ENCODE measurements around the gene MLPH.
A peak's percentile ranks its signal among the peaks of the same experiment; 100 is the strongest.

MLPH gene

GRCh38 chr2:237573721-237574415 lies 86.8 kb downstream of the MLPH start:
- Histone ChIP-seq H3K27ac (no peak overlapping the region), H3K4me3 (no peak overlapping the region)

GRCh38 chr2:237574467-237574866 lies 87.4 kb downstream of the MLPH start:
- H3K27ac ChIP-seq = no peak overlapping the region
- H3K4me3 ChIP-seq = no peak overlapping the region

DNA sequence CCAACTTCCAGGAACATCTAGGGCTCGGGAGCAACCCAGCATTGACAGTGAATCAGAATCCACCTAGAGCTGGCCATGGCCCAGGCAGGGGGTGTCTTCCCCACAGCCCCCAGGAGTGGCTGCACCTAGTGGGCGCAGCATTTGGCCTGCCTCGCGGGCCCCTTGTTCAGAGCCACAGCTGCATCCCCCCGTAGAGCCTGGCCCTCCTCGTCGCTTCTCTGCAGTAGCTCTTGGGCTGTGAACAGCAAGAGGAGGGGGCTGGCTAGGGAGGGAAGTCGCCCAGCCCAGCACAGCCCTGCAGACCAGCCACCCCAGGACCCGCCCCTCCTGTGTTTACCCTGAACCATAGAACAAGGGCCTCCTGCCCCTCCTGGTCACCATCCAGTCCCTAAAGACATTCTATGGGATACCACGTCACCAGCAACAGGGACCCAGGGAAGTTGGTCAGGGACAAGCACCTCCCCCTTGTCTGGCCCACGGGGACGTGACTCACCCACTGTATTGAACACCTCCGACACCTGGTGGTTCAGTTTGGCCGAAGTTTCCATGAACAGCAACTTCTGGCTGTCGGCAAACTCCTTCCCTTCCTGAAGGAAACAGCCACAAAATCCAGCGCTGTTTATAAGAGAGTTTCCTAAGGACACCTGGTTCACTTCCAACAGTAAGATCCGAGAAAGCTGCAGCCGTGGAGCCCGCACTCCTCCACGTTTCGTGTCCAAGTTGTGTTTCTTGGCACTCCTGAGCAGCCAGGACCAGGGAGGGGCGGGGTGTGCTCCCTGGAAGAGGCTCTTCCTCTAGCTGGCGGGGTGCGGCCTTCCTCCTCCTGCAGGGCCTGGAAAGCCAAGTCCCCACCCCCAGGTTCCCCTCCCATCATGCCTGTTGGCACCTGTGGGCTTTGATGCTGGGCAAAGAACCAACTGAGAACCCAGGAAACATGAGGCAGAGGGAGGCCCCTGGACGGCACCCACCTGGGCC lies 88.1 kb downstream of the MLPH start:
- peak overlapping the region in 1 of 21 experiments; percentile 8 for H3K27ac ChIP-seq

GRCh38 chr2:237575869-237576862 lies 89.1 kb downstream of the MLPH start:
- no peak overlapping the region for H3K4me3 ChIP-seq
- H3K27ac ChIP-seq = no peak overlapping the region

More for the DNA sequence above, 88.1 kb downstream of the MLPH start:
- H3K4me3 ChIP-seq = no peak overlapping the region

DNA sequence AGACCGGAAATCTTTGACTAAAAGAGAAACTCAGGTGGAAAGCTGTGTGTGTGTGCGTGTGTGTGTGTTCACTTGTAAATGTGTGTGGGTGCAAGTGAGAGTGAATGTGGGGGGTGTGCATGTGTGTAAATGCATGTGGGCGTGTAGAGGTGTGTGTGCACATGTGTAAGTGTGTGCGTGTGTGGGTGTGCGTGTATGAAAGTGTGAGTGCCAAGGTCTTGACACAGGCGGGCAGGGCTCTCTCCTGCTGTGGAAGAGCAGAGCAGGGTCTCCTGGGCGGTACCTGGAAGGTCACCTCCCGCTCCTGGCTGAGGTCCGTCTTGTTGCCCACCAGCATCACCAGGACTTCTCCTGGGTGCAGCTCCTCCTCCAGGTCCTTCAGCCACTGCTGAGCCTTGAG lies 89.9 kb downstream of the MLPH start:
- Histone ChIP-seq H3K4me3 (no peak overlapping the region), H3K27ac (no peak overlapping the region)

GRCh38 chr2:237577458-237577857 lies 90.4 kb downstream of the MLPH start:
- Histone ChIP-seq H3K27ac (no peak overlapping the region), H3K4me3 (no peak overlapping the region)

- H3K27ac ChIP-seq = no peak overlapping the region
- no peak overlapping the region for H3K4me3 ChIP-seq
Observed at GRCh38 chr2:237577956-237578870, 91.2 kb downstream of the MLPH start.

- H3K27ac ChIP-seq = no peak overlapping the region
- H3K4me3 ChIP-seq = no peak overlapping the region
Observed at GRCh38 chr2:237581326-237581725, 94.3 kb downstream of the MLPH start.

GRCh38 chr2:237581751-237582746 lies 95.0 kb downstream of the MLPH start:
- Histone ChIP-seq H3K4me3 (no peak overlapping the region), H3K27ac (peak overlapping the region in 3 of 21 experiments; percentile 12 to 59 (median 57))

DNA sequence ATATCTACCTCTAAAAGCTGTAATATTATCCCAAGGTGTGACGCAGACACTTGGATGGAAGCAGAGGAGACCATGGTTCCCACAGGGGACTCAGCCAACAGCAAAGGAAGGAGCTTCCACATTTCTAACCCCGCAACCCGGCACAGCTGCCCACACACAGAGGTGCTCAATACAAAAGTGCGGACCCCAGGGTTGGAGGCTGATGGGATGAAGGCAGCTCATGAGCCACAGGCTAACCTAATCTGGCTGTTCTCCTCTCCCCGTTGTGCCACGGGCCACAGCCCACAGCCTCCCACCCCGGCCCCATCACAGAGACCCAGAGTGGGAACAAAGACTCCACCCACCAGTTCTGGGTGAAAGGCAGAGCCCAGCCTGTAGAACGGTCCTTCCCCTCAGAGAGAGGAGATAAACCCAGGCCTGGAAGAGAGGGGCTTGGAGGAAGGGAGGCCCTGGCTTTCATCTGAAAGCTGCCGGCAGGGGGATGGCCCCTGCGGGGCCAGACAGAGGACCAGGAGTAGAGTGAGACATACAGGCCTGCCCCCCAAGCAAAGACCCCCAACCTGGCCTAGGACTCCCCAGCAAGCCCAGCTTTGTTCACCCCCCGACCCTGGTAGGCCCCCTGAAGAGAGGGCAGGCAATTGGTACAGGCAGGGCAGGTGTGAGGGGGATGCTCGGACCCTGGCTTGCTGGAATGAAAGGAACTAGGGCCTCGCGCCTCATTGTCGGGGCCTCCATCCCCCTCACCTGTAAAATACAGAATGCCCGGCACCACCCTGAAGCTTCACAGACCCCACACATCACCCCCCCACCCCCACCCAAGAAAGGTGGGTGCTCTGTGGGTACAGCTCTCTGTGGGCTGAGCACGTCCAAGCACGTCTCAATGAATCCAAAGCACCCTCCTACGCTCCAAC lies 96.6 kb downstream of the MLPH start:
- Histone ChIP-seq H3K4me3 (no peak overlapping the region), H3K27ac (no peak overlapping the region)

DNA sequence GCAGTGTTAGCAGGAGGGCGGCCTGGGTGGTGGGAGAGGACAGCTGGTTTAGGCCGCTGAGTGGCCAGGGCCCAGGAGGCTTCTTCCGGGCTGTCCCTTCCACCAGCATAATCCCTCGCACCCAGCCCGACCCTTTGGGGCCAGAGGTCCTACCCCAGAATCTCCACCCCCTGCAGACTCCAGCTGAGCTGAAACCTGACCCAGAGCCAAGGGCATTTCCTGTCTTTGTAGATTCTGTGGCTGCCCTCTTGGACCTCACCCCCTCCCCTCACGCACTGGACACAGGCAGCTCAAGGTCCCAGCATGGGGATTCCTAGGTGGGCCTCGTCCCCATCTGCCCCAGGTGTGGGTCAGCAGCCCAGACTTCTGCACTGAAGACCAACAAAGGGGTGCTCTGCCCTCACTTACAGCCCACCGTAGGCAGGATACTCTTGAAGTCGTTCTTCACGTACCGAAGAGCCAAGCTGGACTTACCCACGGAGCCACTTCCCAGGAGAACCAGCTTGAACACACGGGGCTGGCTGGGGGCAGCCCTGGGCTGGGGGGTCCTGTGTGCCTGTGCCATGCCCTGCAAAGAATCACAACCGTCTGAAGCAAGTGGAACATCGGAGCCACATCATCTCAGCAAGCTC lies 98.7 kb downstream of the MLPH start:
- no peak overlapping the region for H3K27ac ChIP-seq
- no peak overlapping the region for H3K4me3 ChIP-seq

- H3K4me3 ChIP-seq = no peak overlapping the region
- H3K27ac ChIP-seq = no peak overlapping the region
Observed at GRCh38 chr2:237588044-237588696, 101.1 kb downstream of the MLPH start.

- Histone ChIP-seq H3K27ac (peak within 1 kb of the TSS in 10 of 21 experiments; percentile 3 to 57 (median 40)), H3K4me3 (peak within 1 kb of the TSS in 1 of 7 experiments; percentile 5)
Observed at GRCh38 chr2:237590272-237591140, 103.5 kb downstream of the MLPH start, which contains the start of gene RAB17. RAB17 (minus strand) TSS chr2:237590734; CDS start chr2:237586154, 4,580 bp downstream.

GRCh38 chr2:237591141-237591881 lies 104.3 kb downstream of the MLPH start:
- H3K4me3 ChIP-seq = peak overlapping the region in 1 of 7 experiments; percentile 5
- peak overlapping the region in 8 of 21 experiments; percentile 14 to 57 (median 40) for H3K27ac ChIP-seq
